ENCODE data around the gene DENND6A.

DNA sequence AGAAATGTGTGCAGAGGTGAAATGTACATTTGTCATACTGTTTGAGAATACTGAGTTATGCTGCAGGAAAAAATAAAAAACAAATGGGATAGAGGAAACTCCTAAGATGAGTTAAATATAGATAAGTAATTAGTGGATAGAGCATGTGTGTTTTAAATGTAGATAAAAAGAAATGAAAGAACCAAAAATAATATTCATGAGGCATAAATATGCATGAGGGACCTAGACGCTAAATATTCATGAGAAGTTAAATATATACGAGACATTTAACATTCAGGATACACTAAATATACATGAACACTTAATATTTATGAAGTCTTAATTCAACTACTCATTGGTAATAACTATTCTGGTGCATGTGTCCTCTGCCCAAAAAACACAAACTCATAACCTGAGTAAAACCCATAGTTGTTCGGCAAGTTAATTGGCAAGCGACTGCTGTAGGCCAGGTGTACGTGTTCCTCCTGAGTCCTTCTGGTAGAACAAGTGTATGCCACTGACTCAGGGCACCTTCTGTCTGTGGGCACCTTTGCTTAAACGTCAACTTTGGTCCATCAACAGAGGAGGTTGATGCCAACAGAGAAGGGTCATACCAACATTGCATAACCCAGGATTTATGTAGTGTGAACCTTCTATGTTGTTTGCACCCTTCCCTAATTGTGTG, 24.5 kb upstream of the DENND6A start:
- TF ChIP-seq, protein P1, sequence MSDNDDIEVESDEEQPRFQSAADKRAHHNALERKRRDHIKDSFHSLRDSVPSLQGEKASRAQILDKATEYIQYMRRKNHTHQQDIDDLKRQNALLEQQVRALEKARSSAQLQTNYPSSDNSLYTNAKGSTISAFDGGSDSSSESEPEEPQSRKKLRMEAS (IDR thresholded peaks at IDR 0.05) = no peak
- TF ChIP-seq REST (IDR thresholded peaks at IDR 0.05; ENCODE audit: low read depth) = no peak
- no peak for TF ChIP-seq RAD21 (IDR thresholded peaks at IDR 0.05; ENCODE audit: low read depth)
- no peak for TF ChIP-seq YY1 (IDR thresholded peaks at IDR 0.05; ENCODE audit: low read depth)
- TF ChIP-seq CEBPB (IDR thresholded peaks at IDR 0.05) = no peak

Measured in Ishikawa (cell line).